ENCODE results near the gene CERS6. TPM values are rescaled to one million over a fixed set of nuclear protein-coding genes. Genes with fewer than 3 reads are reported as not detected.

Gene CERS6
- total RNA-seq, 4 donors from 2014 or later: 46.6 to 67.7 (median 53.6) TPM

GRCh38 chr2:168574856-168575630 lies 119.0 kb downstream of the CERS6 start:
- intact Hi-C loops (cut with DNase I): no loop called here
- Histone ChIP-seq H3K4me3 (no peak overlapping the region), H3K4me1 (peaks cover 13 to 30% (median 17%) of the 10 kb centered on the region in 4 donors), H3K27ac (replicated peaks in 1 of 4) (no peak overlapping the region), H3K9me3 (no peaks in the 10 kb centered on the region), H3K36me3 (no peaks in the 10 kb centered on the region), H3K27me3 (no peaks in the 10 kb centered on the region)
- no peak for TF ChIP-seq POLR2A (IDR thresholded peaks at IDR 0.05; ENCODE audit: low read depth)
- TF ChIP-seq EP300 (IDR thresholded peaks at IDR 0.05): no peak
- TF ChIP-seq POLR2AphosphoS5 (IDR thresholded peaks at IDR 0.05): no peak
- no peak for TF ChIP-seq CTCF (IDR thresholded peaks at IDR 0.05)
- no peak for DNase-seq (ENCODE audit: extremely low spot score)
- WGBS: 85% methylated on average over 4 of the region's 4 CpGs

- TF ChIP-seq CTCF (IDR thresholded peaks at IDR 0.05): no peak
- Histone ChIP-seq H3K9me3 (no peaks in the 10 kb centered on the region), H3K4me1 (peaks cover 9 to 20% (median 9%) of the 10 kb centered on the region in 4 donors), H3K36me3 (no peaks in the 10 kb centered on the region), H3K4me3 (no peak overlapping the region), H3K27me3 (no peaks in the 10 kb centered on the region), H3K27ac (replicated peaks in 1 of 4) (no peak overlapping the region)
- no peak for DNase-seq (ENCODE audit: extremely low spot score)
- 84% methylated on average over 5 of the region's 5 CpGs for WGBS
- intact Hi-C loops (cut with DNase I): no loop called here
These were observed 121.8 kb downstream of the CERS6 start for GRCh38 chr2:168577885-168578284.

- intact Hi-C loops (cut with DNase I): loop anchor here (10.0 kb wide), 2 partner anchors 52 to 58 kb away; no protein-coding TSS in a partner anchor
- H3K27me3 ChIP-seq: no peaks in the 10 kb centered on the region
- DNase-seq (ENCODE audit: extremely low spot score): no peak
- peak overlapping the region; percentile 15 to 42 (median 25) for H3K27ac ChIP-seq (replicated peaks in 1 of 4)
- no peaks in the 10 kb centered on the region for H3K9me3 ChIP-seq
- peaks cover 23 to 46% (median 44%) of the 10 kb centered on the region in 4 donors for H3K4me1 ChIP-seq
- TF ChIP-seq POLR2A (IDR thresholded peaks at IDR 0.05; ENCODE audit: low read depth) (no peak), CTCF (IDR thresholded peaks at IDR 0.05) (no peak), EP300 (IDR thresholded peaks at IDR 0.05) (no peak), POLR2AphosphoS5 (IDR thresholded peaks at IDR 0.05) (no peak)
- H3K4me3 ChIP-seq: no peak overlapping the region
- no peaks in the 10 kb centered on the region for H3K36me3 ChIP-seq
- 77% methylated on average over 5 of the region's 5 CpGs for WGBS
These were observed 127.1 kb downstream of the CERS6 start for GRCh38 chr2:168583064-168583709.

GRCh38 chr2:168583710-168584521 lies 127.8 kb downstream of the CERS6 start:
- intact Hi-C loops (cut with DNase I): loop anchor here (10.0 kb wide), 2 partner anchors 51 to 59 kb away; no protein-coding TSS in a partner anchor

More at GRCh38 chr2:168583710-168584521, 127.8 kb downstream of the CERS6 start:
- TF ChIP-seq EP300 (IDR thresholded peaks at IDR 0.05) (no peak), CTCF (IDR thresholded peaks at IDR 0.05) (no peak), POLR2A (IDR thresholded peaks at IDR 0.05; ENCODE audit: low read depth) (no peak), POLR2AphosphoS5 (IDR thresholded peaks at IDR 0.05) (no peak)
- Histone ChIP-seq H3K27me3 (no peaks in the 10 kb centered on the region), H3K9me3 (no peaks in the 10 kb centered on the region), H3K27ac (replicated peaks in 1 of 4) (peak overlapping the region; percentile 15 to 42 (median 25)), H3K4me3 (no peak overlapping the region), H3K36me3 (no peaks in the 10 kb centered on the region), H3K4me1 (peaks cover 23 to 52% (median 48%) of the 10 kb centered on the region in 4 donors)
- 56% methylated on average over 5 of the region's 5 CpGs for WGBS
- DNase-seq (ENCODE audit: extremely low spot score): no peak

All from esophagus muscularis mucosa (tissue), 4 donors.